ENCODE results near the gene PDZD2.

Gene PDZD2

GRCh38 chr5:32123058-32123805 is 484.3 kb downstream of the PDZD2 start:
- H3K36me3 ChIP-seq (ENCODE audit: control insufficient read depth in 1 of 2, insufficient read depth in 2 of 2, low read length in 2 of 2), result peaks cover 17 to 24% of the 10 kb centered on the region in 2 experiments
- no CpG with 5 or more reads among the region's 8 CpGs for WGBS (ENCODE audit: extremely low coverage, insufficient coverage, insufficient read length)

GRCh38 chr5:32123889-32124676 is 485.2 kb downstream of the PDZD2 start:
- Histone ChIP-seq H3K27me3 (ENCODE audit: insufficient read depth, low read length) (no peaks in the 10 kb centered on the region), H2BK5ac (ENCODE audit: low read depth, low read length, poor library complexity) (no peak overlapping the region), H4K91ac (ENCODE audit: low read depth, low read length) (no peak overlapping the region), H2AK5ac (ENCODE audit: low read length) (no peak overlapping the region), H3K4me3 (ENCODE audit: low read depth, low read length) (no peak overlapping the region), H2BK120ac (ENCODE audit: insufficient read depth, low read length, poor library complexity) (no peak overlapping the region), H3K79me2 (ENCODE audit: control insufficient read depth, insufficient read depth, low read length, poor library complexity) (peaks cover 1% of the 10 kb centered on the region), H2AFZ (ENCODE audit: insufficient read depth, low read length, poor library complexity) (no peak overlapping the region), H3K36me3 (ENCODE audit: control insufficient read depth in 1 of 2, insufficient read depth in 2 of 2, low read length in 2 of 2) (peaks cover 17 to 27% of the 10 kb centered on the region in 2 experiments), H3K18ac (ENCODE audit: low read length) (no peak overlapping the region), H3K4me2 (ENCODE audit: low read length) (no peak overlapping the region), H4K12ac (ENCODE audit: low read depth, low read length) (no peak overlapping the region), H2BK12ac (ENCODE audit: low read length) (no peak overlapping the region), H3K14ac (ENCODE audit: low read length) (no peak overlapping the region), H3K27ac (ENCODE audit: low read depth, low read length) (no peak overlapping the region), H3K23ac (ENCODE audit: low read length) (no peak overlapping the region), H3K4me1 (ENCODE audit: control insufficient read depth in 1 of 2, insufficient read depth in 2 of 2, low read length in 2 of 2) (no peaks in the 10 kb centered on the region), H3K9ac (ENCODE audit: low read length) (no peak overlapping the region), H3K79me1 (ENCODE audit: low read length) (no peaks in the 10 kb centered on the region), H3K9me3 (ENCODE audit: insufficient read depth, low read depth, low read length) (no peaks in the 10 kb centered on the region), H3K4ac (ENCODE audit: low read depth, low read length) (no peak overlapping the region), H4K8ac (ENCODE audit: low read depth, low read length) (no peak overlapping the region)
- no CpG with 5 or more reads among the region's 6 CpGs for WGBS (ENCODE audit: extremely low coverage, insufficient coverage, insufficient read length)
- DNase-seq, result no peak

More at GRCh38 chr5:32123058-32123805, 484.3 kb downstream of the PDZD2 start:
- H4K8ac ChIP-seq (ENCODE audit: low read depth, low read length), result no peak overlapping the region
- no peak overlapping the region for H2BK120ac ChIP-seq (ENCODE audit: insufficient read depth, low read length, poor library complexity)
- H3K9me3 ChIP-seq (ENCODE audit: insufficient read depth, low read depth, low read length), result no peaks in the 10 kb centered on the region
- no peak overlapping the region for H3K27ac ChIP-seq (ENCODE audit: low read depth, low read length)
- no peak overlapping the region for H4K91ac ChIP-seq (ENCODE audit: low read depth, low read length)
- H2AFZ ChIP-seq (ENCODE audit: insufficient read depth, low read length, poor library complexity), result no peak overlapping the region
- H3K4me2 ChIP-seq (ENCODE audit: low read length), result no peak overlapping the region
- H3K4ac ChIP-seq (ENCODE audit: low read depth, low read length), result no peak overlapping the region
- peaks cover 1% of the 10 kb centered on the region for H3K79me2 ChIP-seq (ENCODE audit: control insufficient read depth, insufficient read depth, low read length, poor library complexity)
- no peaks in the 10 kb centered on the region for H3K79me1 ChIP-seq (ENCODE audit: low read length)
- H4K12ac ChIP-seq (ENCODE audit: low read depth, low read length), result no peak overlapping the region
- DNase-seq, result no peak
- H3K4me1 ChIP-seq (ENCODE audit: control insufficient read depth in 1 of 2, insufficient read depth in 2 of 2, low read length in 2 of 2), result no peaks in the 10 kb centered on the region
- H3K27me3 ChIP-seq (ENCODE audit: insufficient read depth, low read length), result no peaks in the 10 kb centered on the region
- no peak overlapping the region for H3K9ac ChIP-seq (ENCODE audit: low read length)
- no peak overlapping the region for H2AK5ac ChIP-seq (ENCODE audit: low read length)
- H3K23ac ChIP-seq (ENCODE audit: low read length), result no peak overlapping the region
- no peak overlapping the region for H3K4me3 ChIP-seq (ENCODE audit: low read depth, low read length)
- no peak overlapping the region for H3K18ac ChIP-seq (ENCODE audit: low read length)
- H3K14ac ChIP-seq (ENCODE audit: low read length), result no peak overlapping the region
- no peak overlapping the region for H2BK12ac ChIP-seq (ENCODE audit: low read length)
- H2BK5ac ChIP-seq (ENCODE audit: low read depth, low read length, poor library complexity), result no peak overlapping the region

- Histone ChIP-seq H3K27ac (ENCODE audit: low read depth, low read length) (no peak overlapping the region), H3K79me1 (ENCODE audit: low read length) (no peaks in the 10 kb centered on the region), H2BK12ac (ENCODE audit: low read length) (no peak overlapping the region), H3K79me2 (ENCODE audit: control insufficient read depth, insufficient read depth, low read length, poor library complexity) (peaks cover 1% of the 10 kb centered on the region), H4K91ac (ENCODE audit: low read depth, low read length) (no peak overlapping the region), H3K18ac (ENCODE audit: low read length) (no peak overlapping the region), H3K4ac (ENCODE audit: low read depth, low read length) (no peak overlapping the region), H3K4me2 (ENCODE audit: low read length) (no peak overlapping the region), H3K9me3 (ENCODE audit: insufficient read depth, low read depth, low read length) (no peaks in the 10 kb centered on the region), H2BK5ac (ENCODE audit: low read depth, low read length, poor library complexity) (no peak overlapping the region), H2AFZ (ENCODE audit: insufficient read depth, low read length, poor library complexity) (no peak overlapping the region), H3K9ac (ENCODE audit: low read length) (no peak overlapping the region), H3K36me3 (ENCODE audit: control insufficient read depth in 1 of 2, insufficient read depth in 2 of 2, low read length in 2 of 2) (peaks cover 15 to 25% of the 10 kb centered on the region in 2 experiments), H3K27me3 (ENCODE audit: insufficient read depth, low read length) (no peaks in the 10 kb centered on the region), H3K4me3 (ENCODE audit: low read depth, low read length) (no peak overlapping the region), H2AK5ac (ENCODE audit: low read length) (no peak overlapping the region), H4K12ac (ENCODE audit: low read depth, low read length) (peak overlapping the region; percentile 36), H2BK120ac (ENCODE audit: insufficient read depth, low read length, poor library complexity) (no peak overlapping the region), H3K4me1 (ENCODE audit: control insufficient read depth in 1 of 2, insufficient read depth in 2 of 2, low read length in 2 of 2) (no peaks in the 10 kb centered on the region), H3K14ac (ENCODE audit: low read length) (no peak overlapping the region), H3K23ac (ENCODE audit: low read length) (no peak overlapping the region), H4K8ac (ENCODE audit: low read depth, low read length) (no peak overlapping the region)
- no CpG with 5 or more reads among the region's 1 CpG for WGBS (ENCODE audit: extremely low coverage, insufficient coverage, insufficient read length)
- DNase-seq, result no peak
These were observed 487.8 kb downstream of the PDZD2 start for GRCh38 chr5:32126691-32127090.

GRCh38 chr5:32127711-32128110 is 488.8 kb downstream of the PDZD2 start:
- Histone ChIP-seq H3K36me3 (ENCODE audit: control insufficient read depth in 1 of 2, insufficient read depth in 2 of 2, low read length in 2 of 2) (peaks cover 18 to 21% of the 10 kb centered on the region in 2 experiments), H3K4me1 (ENCODE audit: control insufficient read depth in 1 of 2, insufficient read depth in 2 of 2, low read length in 2 of 2) (no peaks in the 10 kb centered on the region), H3K9ac (ENCODE audit: low read length) (no peak overlapping the region), H3K23ac (ENCODE audit: low read length) (no peak overlapping the region), H4K91ac (ENCODE audit: low read depth, low read length) (no peak overlapping the region), H3K14ac (ENCODE audit: low read length) (no peak overlapping the region), H3K79me1 (ENCODE audit: low read length) (no peaks in the 10 kb centered on the region), H4K12ac (ENCODE audit: low read depth, low read length) (no peak overlapping the region), H3K4me2 (ENCODE audit: low read length) (no peak overlapping the region), H2AFZ (ENCODE audit: insufficient read depth, low read length, poor library complexity) (no peak overlapping the region), H3K4me3 (ENCODE audit: low read depth, low read length) (no peak overlapping the region), H3K9me3 (ENCODE audit: insufficient read depth, low read depth, low read length) (no peaks in the 10 kb centered on the region), H3K79me2 (ENCODE audit: control insufficient read depth, insufficient read depth, low read length, poor library complexity) (peaks cover 1% of the 10 kb centered on the region), H2AK5ac (ENCODE audit: low read length) (no peak overlapping the region), H2BK5ac (ENCODE audit: low read depth, low read length, poor library complexity) (no peak overlapping the region), H3K27ac (ENCODE audit: low read depth, low read length) (no peak overlapping the region), H2BK12ac (ENCODE audit: low read length) (no peak overlapping the region), H3K27me3 (ENCODE audit: insufficient read depth, low read length) (no peaks in the 10 kb centered on the region), H3K4ac (ENCODE audit: low read depth, low read length) (peak overlapping the region; percentile 19), H3K18ac (ENCODE audit: low read length) (no peak overlapping the region), H2BK120ac (ENCODE audit: insufficient read depth, low read length, poor library complexity) (no peak overlapping the region), H4K8ac (ENCODE audit: low read depth, low read length) (no peak overlapping the region)
- no CpG with 5 or more reads among the region's 3 CpGs for WGBS (ENCODE audit: extremely low coverage, insufficient coverage, insufficient read length)
- DNase-seq, result no peak
